GM19351 (cell line): ENCODE measurements around the gene NUAK1.

Experiments
- ATAC-seq: cut with Tn5 transposase; IDR thresholded peaks from one replicate; pipeline ENCODE4 v1.9.1; 2021; ENCODE audit warnings: mild to moderate bottlenecking, moderate library complexity; ENCODE audit not compliant: unreplicated experiment

The NUAK1 gene

GRCh38 chr12:106132175-106133135 lies 6.3 kb downstream of the NUAK1 start:
- ATAC-seq: no peak

DNA sequence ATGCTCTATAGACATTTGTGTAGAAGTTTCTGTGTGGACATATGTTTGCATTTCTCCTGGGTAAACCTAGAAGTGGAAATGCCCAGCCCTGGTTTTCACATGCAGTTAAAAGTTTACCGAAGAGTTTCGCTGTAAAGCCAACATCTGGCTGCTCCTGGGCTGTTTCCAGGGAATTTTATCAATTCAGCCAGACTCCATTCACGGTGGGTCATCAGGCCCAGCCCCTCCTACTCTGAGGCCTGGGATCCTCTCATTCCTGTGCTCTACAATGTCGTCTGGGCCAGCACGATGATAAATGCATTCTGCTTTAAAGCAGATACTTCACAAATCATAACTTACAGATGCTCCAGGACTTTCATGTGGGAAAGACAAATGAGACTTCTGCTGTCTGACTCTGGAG lies 7.1 kb downstream of the NUAK1 start:
- ATAC-seq: no peak

DNA sequence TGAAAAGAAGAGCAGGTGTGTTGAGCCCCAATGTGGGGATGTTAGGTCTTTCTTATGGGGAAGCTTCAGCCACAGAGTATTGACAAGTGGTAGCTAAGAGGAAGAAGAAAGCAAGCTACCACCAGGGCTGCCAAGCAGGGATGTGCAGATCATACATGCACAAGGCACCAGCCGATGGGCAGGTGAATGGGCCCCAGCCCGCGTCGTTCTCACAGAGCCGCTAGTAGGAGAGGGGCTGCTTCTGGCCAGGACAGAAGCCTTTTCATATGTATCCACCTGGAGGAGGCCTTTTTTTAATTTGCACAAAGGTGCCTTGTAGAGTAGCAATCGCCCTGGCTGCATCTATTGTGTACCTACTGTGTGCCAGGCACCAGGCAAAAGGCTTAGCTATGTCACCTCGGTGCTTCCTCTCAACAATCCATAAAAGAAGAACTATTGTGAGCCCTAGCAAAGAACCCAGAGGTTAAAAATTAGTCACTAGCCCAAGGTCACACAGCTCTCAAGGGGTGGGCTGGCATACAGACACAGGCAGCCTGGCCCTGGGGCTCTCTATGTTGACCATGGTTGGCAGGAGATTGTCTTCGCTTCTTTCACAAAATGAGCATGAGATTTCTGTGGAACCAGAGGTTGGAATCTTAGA lies 8.2 kb downstream of the NUAK1 start:
- no peak for ATAC-seq

- no peak for ATAC-seq
Measured at GRCh38 chr12:106128585-106129328, 10.0 kb downstream of the NUAK1 start.

GRCh38 chr12:106127338-106128126 lies 11.2 kb downstream of the NUAK1 start:
- no peak for ATAC-seq

DNA sequence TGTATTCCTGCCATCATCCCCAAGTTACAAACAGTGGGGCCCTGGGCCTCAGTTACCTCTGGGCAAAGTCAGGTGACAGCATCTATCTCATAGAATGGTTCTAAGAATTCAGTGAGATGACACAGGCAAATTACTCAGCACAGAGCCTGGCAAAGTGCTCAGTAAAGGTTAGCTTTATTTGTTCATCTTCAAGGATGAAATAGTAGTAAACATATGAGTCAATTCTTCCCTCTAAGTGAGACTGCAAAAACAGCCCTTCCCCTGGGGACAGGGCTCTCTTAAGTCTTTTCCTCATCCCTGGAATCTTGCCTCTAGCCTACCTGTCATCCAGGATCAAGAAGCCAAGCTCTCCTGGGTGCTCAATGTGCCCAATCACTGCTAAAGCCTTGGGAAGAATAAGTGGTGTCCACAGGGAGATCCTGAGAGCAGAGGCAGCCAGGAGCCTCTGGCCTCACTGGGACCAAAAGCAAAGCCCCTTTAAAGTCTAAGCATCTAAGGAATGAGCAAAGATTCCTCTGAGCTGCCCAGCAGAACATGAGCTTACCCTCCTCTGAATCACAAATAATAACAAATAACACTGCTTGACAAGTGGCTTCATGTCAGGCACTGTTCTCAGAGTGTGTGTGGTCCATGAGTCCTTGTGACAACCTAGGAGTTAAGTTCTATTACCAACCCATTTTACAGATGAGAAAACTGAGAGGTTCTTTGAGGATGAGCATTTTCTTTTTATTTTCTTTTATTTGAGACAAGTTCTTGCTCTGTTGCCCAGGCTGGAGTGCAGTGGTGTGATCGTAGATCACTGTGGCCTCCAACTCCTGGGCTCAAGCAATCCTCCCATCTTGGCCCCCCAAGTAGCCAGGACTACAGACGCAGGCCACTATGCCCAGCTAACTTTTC lies 12.1 kb downstream of the NUAK1 start:
- ATAC-seq: no peak

- ATAC-seq: no peak
Measured at GRCh38 chr12:106125351-106126095, 13.2 kb downstream of the NUAK1 start.

DNA sequence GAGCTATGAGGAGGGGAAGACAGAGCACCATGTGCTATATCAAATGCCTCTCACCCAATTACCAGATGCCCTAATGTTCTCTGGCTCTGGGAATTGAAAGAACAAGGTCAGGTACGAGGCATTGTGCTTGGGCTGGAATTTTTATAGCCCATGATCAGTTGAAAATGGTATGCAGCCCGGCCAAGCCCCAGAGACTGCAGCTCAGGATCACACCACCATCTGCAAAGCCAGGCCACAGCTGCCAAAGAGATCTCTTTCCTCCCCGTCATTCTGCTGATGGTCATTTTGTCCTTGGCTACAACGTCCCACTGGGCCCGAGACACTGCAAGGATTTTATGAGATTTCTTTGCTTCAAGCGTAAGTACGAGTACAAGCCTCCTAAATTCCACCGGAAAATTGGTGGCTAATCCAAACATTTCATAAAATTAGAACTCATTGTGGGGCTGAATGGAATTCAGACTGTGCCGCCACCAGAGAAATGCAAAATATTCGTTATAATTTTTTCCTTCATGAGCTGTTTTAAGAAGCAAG lies 15.1 kb downstream of the NUAK1 start:
- ATAC-seq: no peak

- ATAC-seq: no peak
Measured at GRCh38 chr12:106123110-106123509, 15.6 kb downstream of the NUAK1 start.

- ATAC-seq: no peak
Measured at GRCh38 chr12:106122004-106122403, 16.8 kb downstream of the NUAK1 start.

DNA sequence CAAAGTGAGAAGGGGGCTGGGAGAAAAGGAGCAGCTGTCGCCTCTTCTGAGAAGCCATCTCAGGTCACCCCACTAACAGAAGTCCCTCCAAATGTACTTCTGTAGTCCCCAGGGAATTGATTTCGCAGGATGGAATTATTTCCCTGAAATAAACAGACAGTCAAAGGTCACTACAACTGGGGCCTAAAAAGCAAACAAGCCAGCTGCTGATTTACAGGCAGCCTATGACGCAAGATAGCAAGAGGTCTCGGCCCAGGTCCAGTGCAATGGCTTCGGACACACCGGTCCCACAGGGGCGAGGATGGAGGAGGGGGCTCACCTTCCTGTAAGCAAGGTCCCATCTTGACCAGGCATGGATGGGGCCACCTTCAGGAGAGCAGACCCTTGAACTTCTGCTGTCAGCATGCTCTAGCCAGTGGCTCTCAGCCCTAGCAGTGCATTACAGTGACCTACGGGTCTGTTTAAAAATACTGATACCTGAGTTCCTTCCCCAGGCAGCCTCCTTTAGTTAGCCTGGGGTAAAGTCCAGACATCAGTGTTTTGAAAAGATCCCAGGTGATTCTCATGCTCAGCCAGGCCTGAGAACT lies 18.1 kb downstream of the NUAK1 start:
- no peak for ATAC-seq

DNA sequence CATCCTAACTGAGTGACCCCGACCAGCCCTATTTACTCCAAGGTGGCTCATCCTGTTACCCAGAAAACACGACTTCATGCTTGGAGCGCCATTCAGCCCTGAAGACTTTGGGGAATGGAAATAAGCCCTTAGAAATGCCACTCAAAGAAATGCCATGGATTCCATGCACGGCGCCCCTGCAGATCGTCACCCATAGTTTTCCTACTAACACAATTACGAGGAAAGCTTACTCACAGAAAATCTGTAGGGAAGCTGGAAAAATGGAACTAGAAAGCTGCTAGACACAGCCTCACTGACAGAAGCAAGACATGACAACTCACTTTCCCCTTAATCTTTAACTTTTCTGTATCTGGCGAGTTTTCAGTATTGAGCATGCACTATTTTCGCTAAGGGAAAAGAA lies 19.5 kb downstream of the NUAK1 start:
- no peak for ATAC-seq

GRCh38 chr12:106118381-106119130 lies 20.2 kb downstream of the NUAK1 start:
- ATAC-seq: no peak

DNA sequence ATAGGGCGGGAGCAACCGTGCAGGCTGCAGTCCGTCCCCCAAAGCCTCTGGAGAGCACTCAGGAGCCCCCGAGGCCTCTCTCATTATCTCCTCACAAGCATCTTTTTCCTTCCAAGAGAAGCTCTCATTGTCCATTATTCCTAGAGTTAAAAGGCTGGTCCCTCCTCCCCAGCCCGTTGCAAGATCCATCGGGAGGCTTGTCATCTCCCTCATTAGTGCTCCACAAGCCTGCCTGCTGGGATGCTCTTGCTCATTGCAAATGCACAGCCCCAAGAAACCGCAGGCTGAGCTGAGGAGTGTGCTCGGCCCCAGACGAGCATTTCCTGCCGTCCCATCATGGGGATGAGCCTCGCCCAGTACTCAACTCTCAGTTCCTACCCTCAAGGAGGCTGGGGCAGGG lies 23.3 kb downstream of the NUAK1 start:
- no peak for ATAC-seq

DNA sequence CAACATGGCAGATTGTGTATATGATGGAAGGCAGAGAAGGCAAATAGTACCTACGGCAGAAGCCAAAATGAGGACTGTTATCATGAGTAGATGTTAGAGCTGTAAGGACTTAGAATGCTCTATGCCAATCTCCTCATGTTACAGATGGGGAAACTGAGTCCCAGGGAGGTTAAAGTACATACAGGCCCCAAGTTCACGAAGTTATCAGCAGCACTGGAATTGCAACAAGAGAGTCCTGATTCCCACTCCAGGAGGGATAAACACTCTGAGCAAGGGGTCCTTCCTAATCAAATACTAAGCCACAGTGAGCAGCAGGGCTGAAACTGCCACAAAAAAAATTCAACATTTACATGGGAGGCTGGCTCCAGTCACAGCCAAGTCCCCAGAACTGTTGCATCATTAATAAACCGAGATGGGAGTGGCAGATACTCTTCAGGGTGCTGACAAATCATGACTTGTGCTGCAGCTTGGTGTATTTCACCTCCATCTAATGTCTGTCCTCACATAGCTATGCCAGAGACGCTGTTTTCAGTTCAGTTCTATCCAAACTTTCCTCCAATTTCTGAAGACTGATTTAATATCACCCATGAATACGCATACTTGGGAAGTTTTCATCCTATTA lies 24.2 kb downstream of the NUAK1 start:
- ATAC-seq: no peak

- ATAC-seq: no peak
Measured at GRCh38 chr12:106113824-106114446, 24.8 kb downstream of the NUAK1 start.

GRCh38 chr12:106113446-106113823 lies 25.3 kb downstream of the NUAK1 start:
- no peak for ATAC-seq
